Measurements from ENCODE around the gene LONP1. TPM values are rescaled to one million over a fixed set of nuclear protein-coding genes. Genes with fewer than 3 reads are reported as not detected.

The LONP1 gene
- total RNA-seq, 1 experiment from 2014 or later: 126 TPM

DNA sequence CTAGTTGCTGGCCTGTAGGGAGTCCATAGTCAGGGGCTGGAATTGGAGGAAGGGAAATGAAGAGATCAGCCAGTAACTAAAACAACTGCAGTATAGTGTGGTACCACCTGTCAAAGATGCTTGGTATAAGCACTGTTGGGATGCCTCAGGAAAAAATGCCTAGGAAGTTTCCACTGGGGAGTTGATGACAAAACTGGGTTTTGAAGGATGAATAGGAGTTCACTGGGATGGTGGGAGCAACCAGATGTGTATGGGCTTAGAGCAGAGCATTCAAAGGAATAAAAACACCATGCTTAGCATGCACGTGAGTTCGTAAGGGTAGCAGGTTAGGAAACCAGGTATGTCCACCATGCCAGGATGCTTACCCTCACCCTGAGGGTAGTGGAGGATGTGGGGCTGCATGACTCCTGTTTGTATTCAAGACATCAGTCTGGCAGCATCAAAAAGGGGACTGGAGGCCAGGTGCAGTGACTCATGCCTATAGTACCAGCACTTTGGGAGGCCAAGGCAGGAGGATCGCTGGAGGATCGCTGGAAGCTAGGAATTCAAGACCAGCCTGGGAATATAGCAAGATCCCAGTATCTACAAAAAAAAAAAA lies 7.6 kb upstream of the LONP1 start:
- no peaks in the 10 kb centered on the region for H3K36me3 ChIP-seq (replicated peaks; ENCODE audit: control insufficient read depth, insufficient read depth, low read length)
- no peak overlapping the region for H3K4me3 ChIP-seq (ENCODE audit: insufficient read depth, low read depth, low read length)
- H3K27me3 ChIP-seq (ENCODE audit: control insufficient read depth, insufficient read depth, low read length): no peaks in the 10 kb centered on the region
- no peak for DNase-seq

- Histone ChIP-seq H3K4me3 (ENCODE audit: insufficient read depth, low read depth, low read length) (peak overlapping the region; percentile 94), H3K36me3 (replicated peaks; ENCODE audit: control insufficient read depth, insufficient read depth, low read length) (peaks cover 2% of the 10 kb centered on the region), H3K27me3 (ENCODE audit: control insufficient read depth, insufficient read depth, low read length) (no peaks in the 10 kb centered on the region)
- peak; percentile 52 for DNase-seq
Measured at GRCh38 chr19:5719274-5719960, 529 bp downstream of the LONP1 start.

- peak; percentile 47 for DNase-seq
- H3K36me3 ChIP-seq (replicated peaks; ENCODE audit: control insufficient read depth, insufficient read depth, low read length): peaks cover 4% of the 10 kb centered on the region
- H3K4me3 ChIP-seq (ENCODE audit: insufficient read depth, low read depth, low read length): peak overlapping the region; percentile 94
- no peaks in the 10 kb centered on the region for H3K27me3 ChIP-seq (ENCODE audit: control insufficient read depth, insufficient read depth, low read length)
Measured at GRCh38 chr19:5718579-5719273, 1.2 kb downstream of the LONP1 start.

- H3K4me3 ChIP-seq (ENCODE audit: insufficient read depth, low read depth, low read length): peak overlapping the region; percentile 94; the same call in 1 of the 2 replicates
- DNase-seq: no peak
- H3K36me3 ChIP-seq (replicated peaks; ENCODE audit: control insufficient read depth, insufficient read depth, low read length): peaks cover 8% of the 10 kb centered on the region
- H3K27me3 ChIP-seq (ENCODE audit: control insufficient read depth, insufficient read depth, low read length): no peaks in the 10 kb centered on the region
Measured at GRCh38 chr19:5718037-5718578, 1.8 kb downstream of the LONP1 start.

GRCh38 chr19:5717215-5717935 lies 2.6 kb downstream of the LONP1 start:
- peaks cover 15% of the 10 kb centered on the region for H3K36me3 ChIP-seq (replicated peaks; ENCODE audit: control insufficient read depth, insufficient read depth, low read length)
- H3K27me3 ChIP-seq (ENCODE audit: control insufficient read depth, insufficient read depth, low read length): no peaks in the 10 kb centered on the region
- no peak for DNase-seq
- no peak overlapping the region for H3K4me3 ChIP-seq (ENCODE audit: insufficient read depth, low read depth, low read length)

GRCh38 chr19:5714816-5715215 lies 5.1 kb downstream of the LONP1 start:
- Histone ChIP-seq H3K27me3 (ENCODE audit: control insufficient read depth, insufficient read depth, low read length) (no peaks in the 10 kb centered on the region), H3K4me3 (ENCODE audit: insufficient read depth, low read depth, low read length) (no peak overlapping the region), H3K36me3 (replicated peaks; ENCODE audit: control insufficient read depth, insufficient read depth, low read length) (peaks cover 29% of the 10 kb centered on the region)
- DNase-seq: no peak

DNA sequence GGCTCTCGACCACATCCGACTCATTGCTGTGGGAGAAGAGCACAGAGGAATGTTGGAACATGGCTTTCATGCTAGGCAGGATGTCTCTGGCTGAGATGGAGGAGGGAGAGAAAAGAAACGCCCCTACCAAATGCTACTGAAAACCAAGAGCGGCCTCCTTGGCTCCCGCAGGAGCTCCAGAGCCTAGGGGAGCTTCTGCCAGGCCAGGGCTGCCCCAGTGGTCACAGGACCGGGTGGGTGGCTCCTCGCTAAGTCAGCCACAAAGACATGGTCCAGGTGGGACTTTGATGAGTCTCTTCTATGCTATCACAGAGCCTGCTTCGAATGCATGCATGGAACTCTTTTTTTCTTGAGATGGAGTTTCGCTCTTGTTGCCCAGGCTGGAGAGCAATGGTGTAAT lies 6.7 kb downstream of the LONP1 start:
- peaks cover 31% of the 10 kb centered on the region for H3K36me3 ChIP-seq (replicated peaks; ENCODE audit: control insufficient read depth, insufficient read depth, low read length)
- DNase-seq: peak; percentile 35
- no peak overlapping the region for H3K4me3 ChIP-seq (ENCODE audit: insufficient read depth, low read depth, low read length)
- no peaks in the 10 kb centered on the region for H3K27me3 ChIP-seq (ENCODE audit: control insufficient read depth, insufficient read depth, low read length)

DNA sequence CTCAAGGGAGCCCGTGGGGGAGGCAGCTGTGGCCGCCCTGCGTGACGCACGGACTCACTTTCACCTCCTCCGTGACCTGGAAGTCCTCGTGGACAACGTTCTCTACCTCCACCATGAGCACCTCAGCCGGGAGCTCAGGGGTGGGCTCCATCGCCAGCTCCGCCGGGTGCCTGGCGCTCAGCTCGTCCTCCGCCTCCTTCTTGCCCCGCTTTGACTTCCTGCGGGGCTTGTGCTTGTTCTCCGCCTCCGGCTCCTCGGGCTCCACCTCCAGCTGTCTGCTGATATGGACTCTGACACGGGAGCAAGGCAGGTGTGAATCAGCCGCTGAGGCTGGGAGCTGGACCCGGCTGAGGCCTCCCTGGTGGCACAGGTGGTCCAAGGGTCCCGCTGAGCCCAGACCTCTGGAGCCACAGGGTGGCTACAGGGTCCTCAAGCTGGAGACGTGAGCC lies 8.2 kb downstream of the LONP1 start:
- Histone ChIP-seq H3K27me3 (ENCODE audit: control insufficient read depth, insufficient read depth, low read length) (no peaks in the 10 kb centered on the region), H3K4me3 (ENCODE audit: insufficient read depth, low read depth, low read length) (no peak overlapping the region), H3K36me3 (replicated peaks; ENCODE audit: control insufficient read depth, insufficient read depth, low read length) (peaks cover 35% of the 10 kb centered on the region)
- peak; percentile 62 for DNase-seq

DNA sequence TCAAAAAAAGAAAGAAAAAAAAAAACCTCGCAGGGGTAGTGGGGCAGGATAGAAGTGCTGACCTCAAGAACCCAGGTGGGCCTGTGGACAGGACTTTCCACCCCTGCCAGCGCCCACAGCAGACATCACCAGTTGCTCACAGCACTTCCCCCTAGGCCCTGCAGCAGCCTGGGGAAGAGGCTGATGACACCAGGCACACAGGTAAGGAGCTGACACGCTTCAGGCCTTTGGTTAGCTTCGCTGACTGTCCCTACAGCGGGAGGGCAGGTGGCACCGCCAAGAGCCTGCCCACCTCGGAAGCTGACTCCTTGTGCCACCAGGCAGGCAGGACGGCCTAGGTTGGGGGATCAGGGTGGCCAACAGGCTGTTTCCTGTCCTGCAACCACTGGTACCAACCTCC lies 8.9 kb downstream of the LONP1 start:
- Histone ChIP-seq H3K27me3 (ENCODE audit: control insufficient read depth, insufficient read depth, low read length) (no peaks in the 10 kb centered on the region), H3K36me3 (replicated peaks; ENCODE audit: control insufficient read depth, insufficient read depth, low read length) (peaks cover 39% of the 10 kb centered on the region), H3K4me3 (ENCODE audit: insufficient read depth, low read depth, low read length) (no peak overlapping the region)
- peak; percentile 33 for DNase-seq

DNA sequence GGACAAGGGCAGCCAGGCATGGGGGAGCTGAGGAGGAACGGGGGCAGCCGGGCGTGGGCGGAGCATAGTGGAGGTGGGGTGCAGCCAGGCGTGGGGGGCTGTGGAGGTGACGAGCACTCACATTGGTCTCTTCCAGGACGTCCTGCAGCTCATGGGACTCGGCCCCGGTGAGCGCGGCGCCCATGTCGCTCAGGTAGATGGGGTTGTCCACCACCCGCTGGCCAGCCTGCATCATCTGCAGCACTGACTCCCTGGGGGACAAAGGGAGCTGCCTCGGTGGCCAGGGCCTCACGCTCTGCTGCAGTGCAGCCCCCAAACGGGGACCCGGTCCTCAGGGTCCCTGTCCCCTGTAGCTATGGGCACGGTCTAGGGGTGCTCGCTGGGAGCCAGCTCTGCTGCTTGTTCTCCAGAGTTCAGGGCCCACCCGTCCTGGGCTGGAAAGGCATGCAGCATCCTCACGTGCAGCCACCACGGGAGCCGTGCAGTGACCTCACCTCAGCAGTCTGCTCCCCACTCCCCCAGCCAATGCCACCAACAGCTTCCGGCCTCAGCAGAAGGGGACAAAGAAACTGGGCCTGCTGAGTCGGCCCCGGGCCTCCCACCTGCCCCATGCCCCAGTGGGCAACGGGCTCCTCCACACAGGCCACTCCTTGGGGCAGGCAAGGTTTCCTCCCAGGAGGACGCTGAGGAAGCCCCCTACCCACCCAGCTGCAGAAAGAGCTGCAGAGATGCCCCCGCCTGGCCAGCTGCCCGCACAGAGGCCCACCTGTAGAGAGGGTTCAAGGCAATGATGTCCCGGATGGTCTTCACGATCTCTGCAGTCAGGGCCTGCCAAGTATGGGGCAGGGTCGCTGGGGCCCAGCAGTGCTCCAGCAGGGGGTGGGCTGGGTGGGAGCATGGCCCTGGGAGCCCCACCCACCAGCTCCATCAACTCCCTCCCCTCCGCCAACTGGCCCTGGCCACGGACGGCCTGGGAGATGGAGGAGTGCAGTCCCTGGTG lies 12.1 kb downstream of the LONP1 start:
- H3K36me3 ChIP-seq (replicated peaks; ENCODE audit: control insufficient read depth, insufficient read depth, low read length): peaks cover 54% of the 10 kb centered on the region
- peak; percentile 68 for DNase-seq
- no peaks in the 10 kb centered on the region for H3K27me3 ChIP-seq (ENCODE audit: control insufficient read depth, insufficient read depth, low read length)
- no peak overlapping the region for H3K4me3 ChIP-seq (ENCODE audit: insufficient read depth, low read depth, low read length)

- Histone ChIP-seq H3K4me3 (ENCODE audit: insufficient read depth, low read depth, low read length) (no peak overlapping the region), H3K36me3 (replicated peaks; ENCODE audit: control insufficient read depth, insufficient read depth, low read length) (peaks cover 48% of the 10 kb centered on the region), H3K27me3 (ENCODE audit: control insufficient read depth, insufficient read depth, low read length) (no peaks in the 10 kb centered on the region)
- DNase-seq: peak; percentile 59
Measured at GRCh38 chr19:5706876-5707573, 12.9 kb downstream of the LONP1 start.

GRCh38 chr19:5705552-5705951 lies 14.4 kb downstream of the LONP1 start:
- peaks cover 39% of the 10 kb centered on the region for H3K36me3 ChIP-seq (replicated peaks; ENCODE audit: control insufficient read depth, insufficient read depth, low read length)
- H3K4me3 ChIP-seq (ENCODE audit: insufficient read depth, low read depth, low read length): no peak overlapping the region
- DNase-seq: peak; percentile 51
- no peaks in the 10 kb centered on the region for H3K27me3 ChIP-seq (ENCODE audit: control insufficient read depth, insufficient read depth, low read length)

Measured in H7 (cell line).